ENCODE results near the gene NFIX. TPM values are rescaled to one million over a fixed set of nuclear protein-coding genes. Genes with fewer than 3 reads are reported as not detected.
A peak's percentile ranks its signal among the peaks of the same experiment; 100 is the strongest.

Gene NFIX
- total and polyA plus RNA-seq, 9 of the 15 experiments (the other 6 are each of a cell fraction or from before 2014, with no cell fraction given), result 0.28 to 26.8 (median 5.4) TPM

DNA sequence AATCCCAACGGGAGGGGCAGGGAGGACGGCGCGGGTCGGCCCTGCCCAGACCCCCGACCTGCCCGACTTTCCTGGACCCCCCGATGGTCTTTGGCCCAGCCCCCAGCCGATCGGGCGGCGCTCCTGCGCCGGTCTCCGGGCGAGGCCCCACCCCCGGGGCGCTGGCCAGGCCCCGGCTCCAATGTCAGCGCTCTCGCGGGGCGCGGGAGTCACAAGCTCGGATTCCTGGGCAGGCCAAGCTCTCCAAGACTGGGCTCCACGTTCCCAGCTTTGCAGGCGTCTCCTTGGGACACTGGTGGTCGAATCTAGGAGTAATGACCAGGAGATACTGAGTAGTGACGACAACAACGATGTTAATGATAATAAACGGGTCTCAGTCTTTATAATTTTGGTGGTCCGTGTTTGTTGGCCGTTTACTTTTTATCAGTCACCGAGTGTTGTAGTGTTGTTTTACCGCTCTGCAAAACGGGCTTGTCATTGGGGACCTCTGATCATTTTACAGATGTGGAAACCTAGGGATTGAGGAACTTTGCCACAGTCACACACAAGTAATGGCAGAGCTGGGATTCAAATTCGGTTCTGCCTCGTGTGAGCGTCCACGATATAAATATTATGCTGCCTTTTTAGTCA, 49.1 kb upstream of the NFIX start (continued):
- TF ChIP-seq, protein P1, sequence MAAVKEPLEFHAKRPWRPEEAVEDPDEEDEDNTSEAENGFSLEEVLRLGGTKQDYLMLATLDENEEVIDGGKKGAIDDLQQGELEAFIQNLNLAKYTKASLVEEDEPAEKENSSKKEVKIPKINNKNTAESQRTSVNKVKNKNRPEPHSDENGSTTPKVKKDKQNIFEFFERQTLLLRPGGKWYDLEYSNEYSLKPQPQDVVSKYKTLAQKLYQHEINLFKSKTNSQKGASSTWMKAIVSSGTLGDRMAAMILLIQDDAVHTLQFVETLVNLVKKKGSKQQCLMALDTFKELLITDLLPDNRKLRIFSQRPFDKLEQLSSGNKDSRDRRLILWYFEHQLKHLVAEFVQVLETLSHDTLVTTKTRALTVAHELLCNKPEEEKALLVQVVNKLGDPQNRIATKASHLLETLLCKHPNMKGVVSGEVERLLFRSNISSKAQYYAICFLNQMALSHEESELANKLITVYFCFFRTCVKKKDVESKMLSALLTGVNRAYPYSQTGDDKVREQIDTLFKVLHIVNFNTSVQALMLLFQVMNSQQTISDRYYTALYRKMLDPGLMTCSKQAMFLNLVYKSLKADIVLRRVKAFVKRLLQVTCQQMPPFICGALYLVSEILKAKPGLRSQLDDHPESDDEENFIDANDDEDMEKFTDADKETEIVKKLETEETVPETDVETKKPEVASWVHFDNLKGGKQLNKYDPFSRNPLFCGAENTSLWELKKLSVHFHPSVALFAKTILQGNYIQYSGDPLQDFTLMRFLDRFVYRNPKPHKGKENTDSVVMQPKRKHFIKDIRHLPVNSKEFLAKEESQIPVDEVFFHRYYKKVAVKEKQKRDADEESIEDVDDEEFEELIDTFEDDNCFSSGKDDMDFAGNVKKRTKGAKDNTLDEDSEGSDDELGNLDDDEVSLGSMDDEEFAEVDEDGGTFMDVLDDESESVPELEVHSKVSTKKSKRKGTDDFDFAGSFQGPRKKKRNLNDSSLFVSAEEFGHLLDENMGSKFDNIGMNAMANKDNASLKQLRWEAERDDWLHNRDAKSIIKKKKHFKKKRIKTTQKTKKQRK (IDR thresholded peaks at IDR 0.05; ENCODE audit: borderline replicate concordance, low read depth, low read length), result no peak
- TF ChIP-seq ZNF57 (CRISPR knock-in tag; IDR thresholded peaks at IDR 0.05) (no peak), GATA2 (CRISPR knock-in tag; IDR thresholded peaks at IDR 0.05) (no peak), HLTF (IDR thresholded peaks at IDR 0.05) (no peak), CREBBP (IDR thresholded peaks at IDR 0.05; ENCODE audit: low read depth, low read length) (no peak), ZNF12 (CRISPR knock-in tag; IDR thresholded peaks at IDR 0.05) (0 out of 2 replicates have a peak, but pooled peaks have one; percentile 29), MCM7 (IDR thresholded peaks at IDR 0.05) (no peak), TAF1 (IDR thresholded peaks at IDR 0.05; ENCODE audit: control insufficient read depth, extremely low read depth, insufficient read depth, low read length, severe bottlenecking) (no peak), SIN3A (IDR thresholded peaks at IDR 0.05; ENCODE audit: borderline replicate concordance in 2 of 2, control insufficient read depth in 1 of 2, low read depth in 2 of 2, low read length in 2 of 2) (peak in 1 of 2 experiments; percentile 75; a peak in 1 of 4 replicates), FUS (optimal IDR thresholded peaks at IDR 0.05; ENCODE audit: low read depth, low read length) (peak; percentile 39)
- TF ChIP-seq, protein P2, sequence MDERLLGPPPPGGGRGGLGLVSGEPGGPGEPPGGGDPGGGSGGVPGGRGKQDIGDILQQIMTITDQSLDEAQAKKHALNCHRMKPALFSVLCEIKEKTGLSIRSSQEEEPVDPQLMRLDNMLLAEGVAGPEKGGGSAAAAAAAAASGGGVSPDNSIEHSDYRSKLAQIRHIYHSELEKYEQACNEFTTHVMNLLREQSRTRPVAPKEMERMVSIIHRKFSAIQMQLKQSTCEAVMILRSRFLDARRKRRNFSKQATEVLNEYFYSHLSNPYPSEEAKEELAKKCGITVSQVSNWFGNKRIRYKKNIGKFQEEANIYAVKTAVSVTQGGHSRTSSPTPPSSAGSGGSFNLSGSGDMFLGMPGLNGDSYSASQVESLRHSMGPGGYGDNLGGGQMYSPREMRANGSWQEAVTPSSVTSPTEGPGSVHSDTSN (CRISPR knock-in tag; IDR thresholded peaks at IDR 0.05; ENCODE audit: low read depth), result no peak
- TF ChIP-seq, protein P2 (tag; conservative IDR thresholded peaks at IDR 0.05; ENCODE audit: low read depth), result no peak
- TF ChIP-seq, protein P3, sequence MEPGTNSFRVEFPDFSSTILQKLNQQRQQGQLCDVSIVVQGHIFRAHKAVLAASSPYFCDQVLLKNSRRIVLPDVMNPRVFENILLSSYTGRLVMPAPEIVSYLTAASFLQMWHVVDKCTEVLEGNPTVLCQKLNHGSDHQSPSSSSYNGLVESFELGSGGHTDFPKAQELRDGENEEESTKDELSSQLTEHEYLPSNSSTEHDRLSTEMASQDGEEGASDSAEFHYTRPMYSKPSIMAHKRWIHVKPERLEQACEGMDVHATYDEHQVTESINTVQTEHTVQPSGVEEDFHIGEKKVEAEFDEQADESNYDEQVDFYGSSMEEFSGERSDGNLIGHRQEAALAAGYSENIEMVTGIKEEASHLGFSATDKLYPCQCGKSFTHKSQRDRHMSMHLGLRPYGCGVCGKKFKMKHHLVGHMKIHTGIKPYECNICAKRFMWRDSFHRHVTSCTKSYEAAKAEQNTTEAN (CRISPR knock-in tag; IDR thresholded peaks at IDR 0.05), result no peak; the same call in 1 of the 2 replicates
- TF ChIP-seq, protein P4, sequence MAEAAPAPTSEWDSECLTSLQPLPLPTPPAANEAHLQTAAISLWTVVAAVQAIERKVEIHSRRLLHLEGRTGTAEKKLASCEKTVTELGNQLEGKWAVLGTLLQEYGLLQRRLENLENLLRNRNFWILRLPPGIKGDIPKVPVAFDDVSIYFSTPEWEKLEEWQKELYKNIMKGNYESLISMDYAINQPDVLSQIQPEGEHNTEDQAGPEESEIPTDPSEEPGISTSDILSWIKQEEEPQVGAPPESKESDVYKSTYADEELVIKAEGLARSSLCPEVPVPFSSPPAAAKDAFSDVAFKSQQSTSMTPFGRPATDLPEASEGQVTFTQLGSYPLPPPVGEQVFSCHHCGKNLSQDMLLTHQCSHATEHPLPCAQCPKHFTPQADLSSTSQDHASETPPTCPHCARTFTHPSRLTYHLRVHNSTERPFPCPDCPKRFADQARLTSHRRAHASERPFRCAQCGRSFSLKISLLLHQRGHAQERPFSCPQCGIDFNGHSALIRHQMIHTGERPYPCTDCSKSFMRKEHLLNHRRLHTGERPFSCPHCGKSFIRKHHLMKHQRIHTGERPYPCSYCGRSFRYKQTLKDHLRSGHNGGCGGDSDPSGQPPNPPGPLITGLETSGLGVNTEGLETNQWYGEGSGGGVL (CRISPR knock-in tag; IDR thresholded peaks at IDR 0.05), result no peak
- TF ChIP-seq, protein P5, sequence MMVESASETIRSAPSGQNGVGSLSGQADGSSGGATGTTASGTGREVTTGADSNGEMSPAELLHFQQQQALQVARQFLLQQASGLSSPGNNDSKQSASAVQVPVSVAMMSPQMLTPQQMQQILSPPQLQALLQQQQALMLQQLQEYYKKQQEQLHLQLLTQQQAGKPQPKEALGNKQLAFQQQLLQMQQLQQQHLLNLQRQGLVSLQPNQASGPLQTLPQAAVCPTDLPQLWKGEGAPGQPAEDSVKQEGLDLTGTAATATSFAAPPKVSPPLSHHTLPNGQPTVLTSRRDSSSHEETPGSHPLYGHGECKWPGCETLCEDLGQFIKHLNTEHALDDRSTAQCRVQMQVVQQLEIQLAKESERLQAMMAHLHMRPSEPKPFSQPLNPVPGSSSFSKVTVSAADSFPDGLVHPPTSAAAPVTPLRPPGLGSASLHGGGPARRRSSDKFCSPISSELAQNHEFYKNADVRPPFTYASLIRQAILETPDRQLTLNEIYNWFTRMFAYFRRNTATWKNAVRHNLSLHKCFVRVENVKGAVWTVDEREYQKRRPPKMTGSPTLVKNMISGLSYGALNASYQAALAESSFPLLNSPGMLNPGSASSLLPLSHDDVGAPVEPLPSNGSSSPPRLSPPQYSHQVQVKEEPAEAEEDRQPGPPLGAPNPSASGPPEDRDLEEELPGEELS (CRISPR knock-in tag; IDR thresholded peaks at IDR 0.05; ENCODE audit: borderline replicate concordance), result no peak
